ENCODE data around the gene BEGAIN.

Gene BEGAIN

GRCh38 chr14:100607611-100607956 lies 20.4 kb upstream of the BEGAIN start:
- Histone ChIP-seq H3K4me3 (ENCODE audit: low read depth in 1 of 2, low read length in 2 of 2) (no peak overlapping the region), H3K27me3 (ENCODE audit: insufficient read depth, low read length, poor library complexity) (no peaks in the 10 kb centered on the region), H3K79me2 (ENCODE audit: insufficient read depth, low read length) (no peaks in the 10 kb centered on the region), H2AFZ (ENCODE audit: low read depth, low read length) (no peak overlapping the region), H4K20me1 (ENCODE audit: insufficient read depth, low read length) (no peaks in the 10 kb centered on the region), H3K4me2 (ENCODE audit: insufficient read depth, low read length) (no peak overlapping the region), H3K4me1 (ENCODE audit: insufficient read depth, low read length) (no peaks in the 10 kb centered on the region), H3K9me3 (ENCODE audit: insufficient read depth, low read length, severe bottlenecking) (peaks cover 3% of the 10 kb centered on the region), H3K9ac (ENCODE audit: low read depth, low read length) (no peak overlapping the region), H3K27ac (ENCODE audit: low read length) (no peak overlapping the region), H3K36me3 (ENCODE audit: insufficient read depth, low read length) (no peaks in the 10 kb centered on the region)
- DNase-seq (no peak), ATAC-seq (ENCODE audit: insufficient read depth, low read depth) (no peak)
- no peak for TF ChIP-seq EZH2 (IDR thresholded peaks at IDR 0.05; ENCODE audit: borderline replicate concordance, low read depth, low read length, severe bottlenecking)
- TF ChIP-seq, protein P1, sequence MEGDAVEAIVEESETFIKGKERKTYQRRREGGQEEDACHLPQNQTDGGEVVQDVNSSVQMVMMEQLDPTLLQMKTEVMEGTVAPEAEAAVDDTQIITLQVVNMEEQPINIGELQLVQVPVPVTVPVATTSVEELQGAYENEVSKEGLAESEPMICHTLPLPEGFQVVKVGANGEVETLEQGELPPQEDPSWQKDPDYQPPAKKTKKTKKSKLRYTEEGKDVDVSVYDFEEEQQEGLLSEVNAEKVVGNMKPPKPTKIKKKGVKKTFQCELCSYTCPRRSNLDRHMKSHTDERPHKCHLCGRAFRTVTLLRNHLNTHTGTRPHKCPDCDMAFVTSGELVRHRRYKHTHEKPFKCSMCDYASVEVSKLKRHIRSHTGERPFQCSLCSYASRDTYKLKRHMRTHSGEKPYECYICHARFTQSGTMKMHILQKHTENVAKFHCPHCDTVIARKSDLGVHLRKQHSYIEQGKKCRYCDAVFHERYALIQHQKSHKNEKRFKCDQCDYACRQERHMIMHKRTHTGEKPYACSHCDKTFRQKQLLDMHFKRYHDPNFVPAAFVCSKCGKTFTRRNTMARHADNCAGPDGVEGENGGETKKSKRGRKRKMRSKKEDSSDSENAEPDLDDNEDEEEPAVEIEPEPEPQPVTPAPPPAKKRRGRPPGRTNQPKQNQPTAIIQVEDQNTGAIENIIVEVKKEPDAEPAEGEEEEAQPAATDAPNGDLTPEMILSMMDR (IDR thresholded peaks at IDR 0.05; ENCODE audit: borderline replicate concordance, extremely low read depth, low read length, poor library complexity, severe bottlenecking): no peak

DNA sequence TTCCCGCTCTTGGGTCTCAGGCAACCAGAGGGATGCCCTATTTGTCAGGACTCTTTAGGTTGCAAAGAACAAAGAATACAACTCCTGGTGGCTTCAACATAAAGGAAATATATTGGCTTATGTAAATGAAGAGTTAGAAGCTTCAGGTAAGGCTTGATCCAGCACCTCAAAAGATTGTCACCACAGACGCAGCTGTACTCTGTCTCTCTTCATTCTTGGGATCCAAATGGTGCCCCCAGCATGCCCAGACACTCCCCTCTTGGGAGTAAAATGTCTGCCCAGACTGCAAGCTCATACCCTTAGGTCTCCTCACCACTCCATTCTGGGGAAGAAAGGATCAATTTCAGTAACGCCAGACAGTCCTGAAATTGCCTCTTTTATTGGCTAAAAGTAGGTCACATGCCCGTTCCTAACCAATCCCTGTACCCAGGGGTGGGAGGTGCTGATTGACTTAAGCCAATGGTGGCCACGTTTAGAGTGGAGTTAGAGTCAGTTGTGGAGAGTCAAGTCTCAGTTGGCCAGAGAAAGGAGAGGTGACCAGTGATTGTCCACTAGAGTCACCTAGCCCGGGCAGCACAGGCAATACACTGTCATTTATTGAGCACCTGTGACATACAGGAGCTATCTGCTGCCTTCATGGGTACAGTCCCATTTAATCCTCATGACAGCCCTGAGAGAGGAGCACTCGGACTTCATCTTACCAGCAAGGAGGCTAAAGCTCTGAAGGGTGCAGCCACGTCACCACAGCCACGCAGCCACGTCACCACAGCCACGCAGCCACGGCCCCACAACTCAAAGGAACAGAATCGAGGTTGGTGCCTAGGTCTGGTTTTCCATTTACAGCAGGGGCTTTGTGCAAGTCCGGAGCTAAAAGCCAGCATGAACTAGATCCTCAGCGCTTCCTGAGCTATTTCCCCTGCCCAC lies 19.7 kb upstream of the BEGAIN start:
- Histone ChIP-seq H3K4me2 (ENCODE audit: insufficient read depth, low read length) (no peak overlapping the region), H3K27me3 (ENCODE audit: insufficient read depth, low read length, poor library complexity) (no peaks in the 10 kb centered on the region), H3K36me3 (ENCODE audit: insufficient read depth, low read length) (no peaks in the 10 kb centered on the region), H3K27ac (ENCODE audit: low read length) (no peak overlapping the region), H3K4me3 (ENCODE audit: low read depth in 1 of 2, low read length in 2 of 2) (no peak overlapping the region), H3K9ac (ENCODE audit: low read depth, low read length) (no peak overlapping the region), H2AFZ (ENCODE audit: low read depth, low read length) (no peak overlapping the region), H3K79me2 (ENCODE audit: insufficient read depth, low read length) (no peaks in the 10 kb centered on the region), H4K20me1 (ENCODE audit: insufficient read depth, low read length) (no peaks in the 10 kb centered on the region), H3K9me3 (ENCODE audit: insufficient read depth, low read length, severe bottlenecking) (peaks cover 9% of the 10 kb centered on the region), H3K4me1 (ENCODE audit: insufficient read depth, low read length) (no peaks in the 10 kb centered on the region)
- TF ChIP-seq, protein P1 (IDR thresholded peaks at IDR 0.05; ENCODE audit: borderline replicate concordance, extremely low read depth, low read length, poor library complexity, severe bottlenecking): no peak
- no peak for TF ChIP-seq EZH2 (IDR thresholded peaks at IDR 0.05; ENCODE audit: borderline replicate concordance, low read depth, low read length, severe bottlenecking)
- DNase-seq (no peak), ATAC-seq (ENCODE audit: insufficient read depth, low read depth) (no peak)

GRCh38 chr14:100605706-100606686 lies 18.8 kb upstream of the BEGAIN start:
- no peaks in the 10 kb centered on the region for H4K20me1 ChIP-seq (ENCODE audit: insufficient read depth, low read length)
- H3K27me3 ChIP-seq (ENCODE audit: insufficient read depth, low read length, poor library complexity): no peaks in the 10 kb centered on the region
- H3K4me2 ChIP-seq (ENCODE audit: insufficient read depth, low read length): no peak overlapping the region
- no peak overlapping the region for H2AFZ ChIP-seq (ENCODE audit: low read depth, low read length)
- TF ChIP-seq EZH2 (IDR thresholded peaks at IDR 0.05; ENCODE audit: borderline replicate concordance, low read depth, low read length, severe bottlenecking): no peak
- TF ChIP-seq, protein P1 (IDR thresholded peaks at IDR 0.05; ENCODE audit: borderline replicate concordance, extremely low read depth, low read length, poor library complexity, severe bottlenecking): no peak
- H3K9me3 ChIP-seq (ENCODE audit: insufficient read depth, low read length, severe bottlenecking): peaks cover 13% of the 10 kb centered on the region
- no peak overlapping the region for H3K27ac ChIP-seq (ENCODE audit: low read length)
- no peak for ATAC-seq (ENCODE audit: insufficient read depth, low read depth)
- H3K4me3 ChIP-seq (ENCODE audit: low read depth in 1 of 2, low read length in 2 of 2): no peak overlapping the region
- H3K36me3 ChIP-seq (ENCODE audit: insufficient read depth, low read length): no peaks in the 10 kb centered on the region
- no peaks in the 10 kb centered on the region for H3K4me1 ChIP-seq (ENCODE audit: insufficient read depth, low read length)
- no peak overlapping the region for H3K9ac ChIP-seq (ENCODE audit: low read depth, low read length)
- H3K79me2 ChIP-seq (ENCODE audit: insufficient read depth, low read length): no peaks in the 10 kb centered on the region
- no peak for DNase-seq

Measured in DND-41 (cell line).